Kidney glomerular epithelial cell (primary cell): ENCODE data around the gene TGM6.
A peak's percentile ranks its signal among the peaks of the same experiment; 100 is the strongest.

ENCODE experiments used
- DNase-seq: peaks from one replicate; lab custom pipeline; 2025; lab: John Stamatoyannopoulos, UW

The TGM6 gene

GRCh38 chr20:2364044-2364443 is 16.7 kb upstream of the TGM6 start:
- no peak for DNase-seq

- no peak for DNase-seq
These were observed 15.6 kb upstream of the TGM6 start for GRCh38 chr20:2365091-2365490.

- DNase-seq, result no peak
These were observed 15.0 kb upstream of the TGM6 start for GRCh38 chr20:2365666-2366065.

DNA sequence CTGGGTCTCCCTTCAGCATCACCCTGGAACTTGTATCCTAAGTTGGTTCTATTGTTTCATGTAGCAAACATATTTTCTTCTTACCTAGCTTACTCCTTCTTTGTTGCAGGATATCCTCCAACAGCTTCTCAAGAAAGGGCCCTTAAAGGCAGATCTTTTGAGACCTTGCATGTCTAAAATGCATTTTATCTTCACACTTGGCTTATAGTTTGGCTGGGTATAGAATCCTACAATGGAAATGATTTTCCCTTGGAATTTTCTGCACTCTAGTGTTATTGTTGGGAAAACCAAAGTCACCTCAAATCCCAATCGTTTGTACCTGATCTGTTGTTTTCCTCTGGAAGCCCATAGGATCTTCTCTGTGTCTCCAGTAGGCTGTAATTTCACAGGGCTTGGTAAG is 12.1 kb upstream of the TGM6 start:
- no peak for DNase-seq

GRCh38 chr20:2373098-2373497 is 7.6 kb upstream of the TGM6 start:
- no peak for DNase-seq

DNA sequence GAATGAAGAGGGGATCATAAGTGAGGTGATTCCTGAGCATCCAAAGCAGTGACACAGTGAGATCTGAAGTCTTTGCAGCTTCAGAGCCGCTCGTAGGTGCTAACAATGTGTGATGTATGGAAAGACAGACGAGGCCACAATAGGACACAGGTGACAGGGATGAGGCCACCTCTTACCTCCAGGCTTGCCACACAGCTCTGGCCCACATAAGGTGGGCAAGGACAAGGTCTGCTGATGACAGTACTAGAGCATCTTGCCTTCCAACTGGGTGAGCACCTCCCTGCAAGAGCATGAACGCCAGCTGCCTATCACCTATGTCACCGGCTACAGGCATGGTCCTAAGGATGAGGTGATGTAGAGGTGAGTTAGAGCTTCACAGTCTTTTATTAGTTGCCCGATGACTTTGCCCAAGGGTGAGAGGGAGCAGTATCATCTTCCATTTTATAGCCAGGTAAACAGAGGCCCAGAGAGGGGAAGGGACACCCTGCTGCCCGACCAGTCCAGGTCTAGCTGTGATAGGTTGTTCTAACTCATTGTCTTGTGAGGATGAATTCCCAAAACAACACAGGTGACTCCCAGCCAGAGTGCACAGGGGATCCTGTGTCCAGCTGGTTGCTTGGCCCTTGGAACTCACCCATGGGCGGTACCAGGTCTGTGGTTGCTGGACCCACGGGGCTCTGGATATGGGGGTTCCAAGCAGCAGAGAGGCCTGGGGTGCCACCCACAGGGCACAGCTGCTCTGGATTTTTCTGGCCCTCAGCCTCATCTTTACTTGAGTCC is 6.2 kb upstream of the TGM6 start:
- DNase-seq, result no peak

DNA sequence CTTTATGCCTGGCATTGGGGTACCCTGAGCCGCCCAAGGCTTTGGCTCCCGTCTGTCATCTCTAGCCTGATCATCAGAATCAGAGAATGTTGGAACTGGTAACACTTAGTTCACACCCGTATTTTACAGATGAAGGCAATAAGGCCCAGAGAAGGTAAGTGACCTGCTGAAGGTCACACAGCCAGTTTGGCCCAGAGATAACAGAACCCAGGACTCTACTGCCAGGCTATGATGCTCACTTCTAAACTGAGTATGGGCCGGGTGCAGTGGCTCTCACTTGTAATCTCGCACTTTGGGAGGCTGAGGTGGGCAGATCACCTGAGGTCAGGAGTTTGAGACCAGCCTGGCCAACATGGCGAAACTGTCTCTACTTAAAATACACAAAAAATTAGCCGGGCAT is 1.8 kb upstream of the TGM6 start:
- DNase-seq, result no peak

GRCh38 chr20:2379511-2380229 is 1.0 kb upstream of the TGM6 start:
- no peak for DNase-seq

DNA sequence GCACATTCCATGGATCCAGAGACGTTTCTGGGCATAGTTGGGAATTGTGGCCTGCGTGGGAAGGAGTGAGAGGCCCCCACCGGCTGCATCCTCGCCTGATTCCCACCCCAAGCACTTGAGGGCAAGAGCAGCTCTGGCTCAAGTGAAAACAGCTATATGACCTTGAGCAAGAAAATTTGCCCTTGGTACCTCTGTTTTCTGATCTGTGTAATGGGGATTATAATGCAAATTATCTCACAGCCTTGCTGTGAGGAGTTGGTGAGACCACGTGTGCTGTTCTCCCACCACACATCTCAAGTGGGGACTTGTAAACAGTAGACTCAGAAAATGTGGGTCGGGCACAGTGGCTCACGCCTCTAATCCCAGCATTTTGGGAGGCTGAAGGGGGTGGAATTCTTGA is 602 bp downstream of the TGM6 start:
- DNase-seq, result no peak

- DNase-seq, result no peak
These were observed 2.1 kb downstream of the TGM6 start for GRCh38 chr20:2382833-2383232.

DNA sequence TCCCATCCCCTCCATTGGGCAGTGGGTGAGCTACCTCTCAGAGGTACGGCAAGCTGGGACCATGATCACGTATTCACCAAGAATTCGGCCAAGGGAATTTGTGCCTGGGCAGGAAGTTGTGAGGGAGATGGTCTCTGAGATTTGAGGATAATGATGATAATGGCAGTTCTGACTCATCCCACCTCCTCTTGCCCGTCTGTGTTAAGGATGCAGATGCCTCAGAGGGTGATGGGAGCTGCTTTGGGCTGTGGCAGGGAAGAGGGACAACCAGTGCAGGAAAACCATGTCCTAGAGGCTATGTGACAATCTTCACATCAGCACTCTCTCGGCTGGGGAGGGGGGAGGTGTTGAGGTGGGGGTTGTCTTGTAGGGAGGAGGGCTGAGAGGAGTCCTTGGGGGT is 4.3 kb downstream of the TGM6 start:
- DNase-seq, result no peak

DNA sequence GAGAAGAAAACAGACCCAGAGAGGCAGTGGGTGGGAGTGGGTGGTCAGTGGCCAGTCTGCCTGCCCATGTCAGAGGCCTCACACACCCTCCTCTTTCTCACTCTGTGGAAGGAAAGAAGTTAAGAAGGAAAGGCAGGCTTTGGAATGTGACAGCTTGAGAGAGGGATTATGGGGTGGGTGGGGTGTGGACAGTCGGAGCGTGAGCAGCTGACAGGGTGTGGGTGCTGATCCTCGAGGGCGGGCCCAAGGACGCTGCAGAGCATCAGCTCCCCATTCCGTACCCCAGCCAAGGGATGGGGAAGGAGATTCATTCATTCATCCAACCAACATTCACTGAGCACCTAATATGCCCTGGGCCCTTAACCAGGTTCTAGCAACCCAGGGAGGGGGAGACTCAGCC is 4.8 kb downstream of the TGM6 start:
- no peak for DNase-seq

- DNase-seq, result peak; percentile 21
These were observed 5.9 kb downstream of the TGM6 start for GRCh38 chr20:2386516-2387179.

- DNase-seq, result no peak
These were observed 6.5 kb downstream of the TGM6 start for GRCh38 chr20:2387180-2387577.

DNA sequence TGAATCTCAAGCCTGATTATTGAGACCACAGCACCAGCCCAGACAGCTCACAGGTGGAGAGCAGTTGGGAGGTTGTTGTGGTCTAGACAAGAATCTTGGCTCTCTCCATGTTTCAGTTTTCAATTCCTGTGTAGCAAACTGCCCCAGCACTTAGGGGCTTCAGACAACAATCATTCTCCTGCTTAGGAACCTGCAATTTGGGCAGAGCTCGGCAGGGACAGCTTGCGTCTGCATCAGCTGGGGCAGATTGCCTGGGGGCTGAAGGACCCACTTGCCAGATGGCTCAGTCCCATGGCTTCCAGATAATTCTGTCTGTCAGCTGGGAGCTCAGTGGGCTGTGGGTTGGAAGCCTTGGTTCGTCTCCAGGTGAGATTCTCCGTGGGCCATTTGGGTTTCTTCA is 6.9 kb downstream of the TGM6 start:
- DNase-seq, result no peak

DNA sequence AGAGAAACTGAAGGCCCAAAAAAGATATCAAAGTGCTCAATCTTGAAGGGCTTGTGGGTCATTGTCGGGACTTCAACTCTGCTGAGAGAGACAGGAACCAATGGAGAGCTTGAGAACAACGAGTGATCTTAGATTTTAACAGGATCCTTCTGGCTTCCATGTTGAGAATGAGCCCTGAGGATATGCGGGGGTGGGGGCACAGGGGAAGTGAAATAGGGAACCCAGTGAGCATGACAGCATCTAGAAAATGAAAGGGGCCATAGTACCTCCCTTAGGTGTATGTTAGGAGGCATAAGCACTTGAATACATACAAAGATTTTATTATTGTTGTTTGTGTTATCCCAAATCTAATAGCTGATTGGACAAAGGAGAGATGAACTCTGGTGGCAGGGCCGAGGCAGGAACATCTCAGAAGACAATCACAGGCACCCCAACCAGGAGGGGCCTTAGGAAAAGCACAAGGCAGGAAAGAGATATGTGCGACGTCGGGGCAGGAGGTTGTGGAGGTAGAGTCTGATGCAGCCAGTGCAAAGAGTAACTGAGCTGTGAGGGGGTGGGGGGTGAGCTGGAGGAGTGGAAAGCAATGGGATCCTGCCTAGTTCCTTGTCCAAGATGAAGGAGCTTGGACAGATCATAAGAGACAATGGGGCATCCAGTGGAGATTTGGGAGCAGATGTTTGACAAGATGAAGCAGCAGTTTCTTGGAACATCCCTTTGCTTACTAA is 10.4 kb downstream of the TGM6 start:
- no peak for DNase-seq

DNA sequence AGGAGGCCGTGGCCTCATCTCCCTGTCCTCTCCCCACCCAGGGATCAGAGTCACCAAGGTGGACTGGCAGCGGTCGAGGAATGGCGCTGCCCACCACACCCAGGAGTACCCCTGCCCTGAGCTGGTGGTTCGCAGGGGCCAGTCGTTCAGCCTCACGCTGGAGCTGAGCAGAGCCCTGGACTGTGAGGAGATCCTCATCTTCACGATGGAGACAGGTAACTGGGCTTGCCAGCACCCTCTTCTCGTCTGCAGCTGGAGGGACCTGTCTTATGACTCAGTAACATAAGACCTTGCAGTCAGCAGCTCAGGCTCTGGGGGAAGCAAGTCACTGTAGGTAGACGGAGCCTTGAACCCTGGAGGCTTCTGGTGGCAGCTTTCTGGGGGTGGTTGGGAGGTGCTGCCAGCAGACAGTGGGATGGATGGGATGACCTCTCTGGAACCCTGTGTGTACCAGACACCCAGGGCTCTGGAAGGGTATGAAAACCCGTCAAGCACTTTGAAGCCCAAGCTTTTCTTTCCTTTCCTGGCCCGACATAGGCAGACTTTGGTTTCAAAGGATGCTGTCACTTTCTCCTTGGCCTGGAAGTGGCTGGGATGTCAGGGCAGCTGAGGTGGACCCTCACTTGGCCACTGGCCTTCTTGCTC is 13.8 kb downstream of the TGM6 start:
- DNase-seq, result no peak

DNA sequence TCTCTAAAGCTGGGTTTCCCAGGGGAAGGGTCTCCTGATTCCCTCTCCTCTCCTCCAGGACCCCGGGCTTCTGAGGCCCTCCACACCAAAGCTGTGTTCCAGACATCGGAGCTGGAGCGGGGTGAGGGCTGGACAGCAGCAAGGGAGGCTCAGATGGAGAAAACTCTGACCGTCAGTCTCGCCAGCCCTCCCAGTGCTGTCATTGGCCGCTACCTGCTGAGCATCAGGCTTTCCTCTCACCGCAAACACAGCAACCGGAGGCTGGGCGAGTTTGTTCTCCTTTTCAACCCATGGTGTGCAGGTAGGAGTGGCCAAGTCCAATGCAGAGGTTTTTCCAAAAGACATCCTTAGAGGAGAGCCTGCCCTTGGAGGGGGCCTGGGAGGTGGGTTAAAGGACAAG is 14.4 kb downstream of the TGM6 start:
- no peak for DNase-seq

DNA sequence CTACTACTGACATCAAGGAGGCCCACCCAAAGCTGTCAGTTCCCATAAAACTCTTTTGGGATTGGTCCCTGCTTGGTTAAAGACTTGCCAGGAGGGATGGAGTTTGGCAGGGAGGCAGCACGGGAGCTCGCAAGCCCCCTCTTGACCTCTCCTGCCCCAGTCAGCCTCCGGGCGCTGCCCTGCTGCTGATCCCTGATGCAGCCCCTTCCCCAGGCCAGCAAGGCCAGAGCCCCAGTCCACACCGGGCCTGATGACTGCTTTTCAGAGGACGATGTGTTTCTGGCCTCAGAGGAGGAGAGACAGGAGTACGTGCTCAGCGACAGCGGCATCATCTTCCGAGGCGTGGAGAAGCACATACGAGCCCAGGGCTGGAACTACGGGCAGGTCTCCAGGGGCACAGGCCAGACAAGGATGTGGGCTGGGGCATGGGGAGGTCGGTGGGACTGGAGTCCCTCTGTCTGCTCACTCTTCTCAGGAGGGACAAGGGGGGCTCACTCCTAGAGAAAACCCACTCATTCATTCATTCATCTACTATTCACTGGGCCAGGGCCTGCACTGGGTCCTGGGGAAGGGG is 15.6 kb downstream of the TGM6 start:
- DNase-seq, result no peak

GRCh38 chr20:2397091-2397490 is 16.4 kb downstream of the TGM6 start:
- DNase-seq, result no peak

DNA sequence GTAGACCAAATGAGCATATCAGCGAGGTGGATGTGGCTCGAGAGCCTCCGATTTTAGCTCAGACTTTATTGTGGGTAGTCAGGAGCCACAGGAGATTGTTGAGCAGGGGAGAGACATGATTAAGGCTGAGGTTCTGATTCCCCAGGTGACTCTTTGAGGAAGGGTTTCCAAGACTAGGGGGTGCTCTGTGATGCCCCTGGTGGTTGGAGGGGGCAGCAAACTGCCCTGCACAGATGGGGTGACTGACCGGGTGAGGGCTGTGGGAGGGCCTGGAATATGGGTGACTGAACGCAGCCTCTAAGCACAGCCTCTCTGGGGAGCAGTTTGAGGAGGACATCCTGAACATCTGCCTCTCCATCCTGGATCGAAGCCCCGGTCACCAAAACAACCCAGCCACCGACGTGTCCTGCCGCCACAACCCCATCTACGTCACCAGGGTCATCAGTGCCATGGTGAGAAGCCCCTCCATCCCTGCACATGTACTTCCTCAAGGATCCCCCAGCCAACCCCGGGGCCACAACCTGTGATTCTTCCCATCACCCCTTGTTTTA is 17.0 kb downstream of the TGM6 start:
- DNase-seq, result no peak
